GM18867 (cell line): Measurements from ENCODE around the gene CARM1.
"Not testable (repeated sequence)": the region's sequence is repeated elsewhere in the genome, so short reads cannot be mapped to it uniquely, and the experiment has no call there.

Experiments
- ATAC-seq: cut with Tn5 transposase; IDR thresholded peaks from one replicate; pipeline ENCODE4 v1.9.1; 2021; ENCODE audit warnings: mild to moderate bottlenecking, moderate library complexity; ENCODE audit not compliant: unreplicated experiment

CARM1 gene

DNA sequence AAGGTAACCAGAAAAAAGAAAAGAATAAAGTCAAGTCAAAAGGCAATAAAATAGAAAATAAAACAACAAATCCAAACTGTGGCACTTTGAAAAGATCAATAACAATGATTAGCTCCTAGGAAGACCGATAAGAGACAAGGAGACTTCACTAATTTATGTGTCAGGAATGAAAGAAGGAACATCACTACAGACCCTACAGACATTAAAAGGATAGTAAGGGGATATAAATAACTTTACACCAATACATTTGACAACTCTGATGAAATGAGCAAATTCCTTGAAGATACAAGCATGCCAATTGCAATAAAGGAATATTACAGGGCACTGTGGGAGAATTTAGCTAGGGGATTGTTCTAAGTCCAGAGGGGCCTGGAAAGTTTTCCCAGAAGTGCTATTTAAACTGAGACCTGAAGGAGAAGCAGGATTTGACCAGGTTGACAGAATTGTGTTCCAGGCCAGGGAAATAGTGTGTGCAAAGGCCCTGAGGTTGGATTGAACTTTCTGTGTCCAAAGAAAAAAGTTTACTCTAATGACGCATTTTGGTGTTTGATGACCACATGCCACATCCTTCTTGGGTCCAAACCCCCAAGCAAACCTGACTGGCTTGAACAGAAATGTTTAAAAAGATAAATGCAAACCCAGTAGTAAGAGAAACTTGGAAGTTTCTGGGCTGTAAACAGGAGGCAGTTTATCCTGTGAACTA is 24.7 kb upstream of the CARM1 start:
- no peak for ATAC-seq

DNA sequence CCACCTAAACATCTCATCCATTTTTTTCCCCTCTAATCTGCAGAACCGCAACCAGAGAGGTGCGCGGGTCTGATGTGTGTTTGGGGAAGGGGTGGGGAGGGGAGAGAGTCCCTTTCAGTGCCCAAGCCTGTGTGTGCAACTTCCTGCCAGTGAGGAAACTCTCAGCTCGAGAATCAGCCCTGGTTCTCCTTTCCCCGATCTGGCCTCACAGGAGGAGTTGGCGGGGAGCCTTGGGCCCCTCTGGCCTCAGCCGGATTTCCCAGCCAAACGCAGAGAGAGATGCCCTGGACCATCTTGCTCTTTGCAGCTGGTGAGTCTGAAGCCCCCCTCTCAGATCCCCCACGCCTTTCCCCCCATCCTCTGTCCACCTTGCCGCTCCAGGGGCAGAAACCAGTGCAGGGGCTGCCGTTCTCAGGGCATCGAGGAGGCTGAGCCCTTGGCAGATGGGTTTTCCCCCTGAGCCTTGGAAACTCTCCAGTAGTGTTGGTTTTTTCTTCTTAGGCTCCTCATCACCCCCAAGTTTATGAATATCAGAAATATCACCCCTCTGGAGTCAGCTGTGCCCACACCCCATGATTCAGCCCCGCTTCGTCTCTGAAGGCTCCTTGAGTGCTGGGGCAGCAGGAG is 23.0 kb upstream of the CARM1 start, which contains the start of gene C19orf38:
TSS of gene C19orf38 (plus strand) at position 186 of the 627 bp plus-strand sequence. CDS start at position 280, 94 bp downstream.
- ATAC-seq = no peak

DNA sequence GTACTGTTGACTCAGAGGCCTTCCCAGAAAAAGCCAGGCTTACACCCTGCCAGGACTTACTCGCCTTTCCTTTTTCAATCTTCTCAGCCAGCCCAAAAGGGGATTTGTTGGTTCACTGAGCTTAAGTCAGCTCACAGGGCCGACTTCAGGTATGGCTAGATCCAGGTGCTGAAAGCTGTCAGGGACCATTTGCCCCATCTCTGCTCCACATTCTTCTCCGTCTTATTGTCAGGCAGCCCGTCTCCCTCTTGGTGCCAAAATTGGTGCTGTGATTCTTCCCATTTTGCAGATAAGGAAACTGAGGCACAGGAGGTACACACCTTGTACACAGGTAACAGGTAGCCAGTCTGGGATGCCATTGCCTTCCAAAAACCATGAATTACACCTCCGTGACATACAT is 20.7 kb upstream of the CARM1 start:
- ATAC-seq = no peak

DNA sequence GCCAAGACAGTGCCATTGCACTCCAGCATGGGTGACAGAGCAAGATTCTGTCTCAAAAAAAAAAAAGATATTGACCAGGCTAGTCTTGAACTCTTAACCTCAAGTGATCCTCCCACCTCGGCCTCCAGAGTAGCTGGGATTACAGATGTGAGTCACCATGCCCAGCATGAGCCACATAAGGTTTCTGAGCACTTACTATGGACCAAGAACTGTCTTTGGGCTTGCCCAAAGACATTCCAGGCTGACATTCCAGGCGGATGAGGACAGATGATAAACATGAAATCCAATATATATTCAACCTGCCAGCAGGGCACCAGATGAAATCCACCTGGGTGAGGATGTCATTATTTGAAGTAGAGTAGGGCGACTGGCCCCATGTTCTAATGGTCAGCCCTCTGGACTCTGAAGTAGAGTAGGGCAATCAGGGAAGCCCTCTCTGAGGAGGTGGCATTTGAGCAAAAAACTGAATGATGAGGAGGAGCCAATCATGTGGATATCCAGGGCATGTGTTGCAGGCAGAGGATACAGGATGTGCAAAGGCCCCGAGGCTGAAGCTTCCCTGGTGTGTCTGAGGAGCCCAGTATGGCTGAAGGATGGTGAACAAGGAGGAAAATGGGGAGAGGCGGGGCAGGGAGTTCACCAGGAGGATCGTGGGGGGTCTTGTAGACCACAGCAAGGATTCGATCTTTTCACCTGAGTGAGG is 19.1 kb upstream of the CARM1 start:
- no peak for ATAC-seq

DNA sequence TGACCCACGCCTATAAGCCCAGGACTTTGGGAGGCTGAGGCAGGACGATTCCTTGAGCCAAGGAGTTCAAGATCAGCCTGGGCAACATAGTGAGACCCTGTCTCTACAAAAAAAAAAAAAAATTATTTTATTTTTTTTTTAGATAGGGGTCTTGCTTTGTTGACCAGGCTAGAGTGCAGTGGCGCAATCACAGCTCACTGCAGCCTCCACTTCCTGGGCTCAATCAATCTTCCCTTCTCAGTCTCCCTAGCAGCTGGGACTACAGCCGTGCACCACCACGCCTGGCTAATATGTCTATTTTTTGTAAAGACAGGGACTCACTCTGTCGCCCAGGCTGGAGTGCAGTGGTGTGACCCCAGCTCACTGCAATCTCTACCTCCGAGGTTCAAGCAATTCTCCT is 18.4 kb upstream of the CARM1 start:
- ATAC-seq = no peak

DNA sequence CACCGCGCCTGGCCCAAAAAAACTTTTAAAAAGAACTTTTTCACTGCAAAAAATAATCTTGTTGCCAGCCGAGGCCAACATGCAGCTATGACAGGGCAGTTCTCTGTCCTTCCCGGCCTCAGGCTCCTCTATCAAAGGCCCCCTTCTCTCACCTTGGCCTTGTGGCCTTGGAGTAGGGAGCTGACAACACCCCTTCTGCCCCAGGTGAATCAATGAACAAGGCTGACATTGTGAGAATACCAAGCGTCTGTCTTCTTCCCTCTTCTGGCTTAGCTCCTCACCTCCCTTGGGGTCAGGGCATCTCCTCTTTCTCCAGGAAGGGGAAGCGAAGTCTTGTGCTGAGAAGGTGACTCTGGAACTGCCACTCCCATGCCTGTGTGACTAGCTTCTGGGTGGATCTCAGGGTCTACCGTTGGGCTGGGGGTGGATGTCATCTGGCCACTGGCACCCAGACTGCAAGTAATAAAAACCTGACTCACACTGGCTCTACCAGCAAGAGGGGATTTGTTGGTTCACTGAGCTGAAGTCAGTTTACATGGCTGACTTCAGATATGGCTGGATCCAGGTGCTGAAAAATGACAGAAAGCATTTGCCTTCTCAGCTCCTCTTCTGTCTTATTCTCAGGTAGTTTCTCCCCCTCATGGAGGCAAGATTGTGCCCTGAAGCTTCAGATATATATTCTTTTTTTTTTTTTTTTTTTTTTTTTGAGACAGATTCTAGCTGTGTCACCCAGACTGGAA is 16.8 kb upstream of the CARM1 start:
- ATAC-seq = no peak

DNA sequence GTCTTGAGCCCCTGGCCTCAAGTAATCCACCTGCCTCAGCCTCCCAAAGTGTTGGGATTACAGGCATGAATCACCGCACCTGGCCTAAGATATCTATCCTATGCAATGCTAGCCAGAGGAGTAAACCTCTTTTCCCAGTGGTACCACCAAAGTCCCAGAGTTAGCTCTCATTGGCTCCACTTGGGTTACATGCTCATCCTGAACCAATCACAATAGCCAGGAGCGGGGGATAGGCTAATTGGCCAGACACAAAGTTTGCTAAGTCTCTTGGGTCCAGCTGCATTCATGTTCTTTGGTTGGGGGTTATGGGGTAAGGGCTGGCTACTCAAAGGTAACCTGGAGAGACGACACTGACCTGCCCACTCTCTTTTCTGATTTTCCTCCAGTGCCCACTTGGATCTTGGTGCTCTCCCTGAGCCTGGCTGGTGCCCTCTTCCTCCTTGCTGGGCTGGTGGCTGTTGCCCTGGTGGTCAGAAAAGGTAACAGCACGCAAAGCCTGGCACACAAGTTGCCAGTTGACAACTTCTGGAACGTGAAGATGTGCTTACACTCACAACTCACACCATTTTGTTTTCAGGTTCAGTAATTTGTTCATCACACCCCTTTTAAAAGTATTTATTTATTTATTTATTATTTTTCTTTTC is 15.4 kb upstream of the CARM1 start:
- ATAC-seq = no peak

DNA sequence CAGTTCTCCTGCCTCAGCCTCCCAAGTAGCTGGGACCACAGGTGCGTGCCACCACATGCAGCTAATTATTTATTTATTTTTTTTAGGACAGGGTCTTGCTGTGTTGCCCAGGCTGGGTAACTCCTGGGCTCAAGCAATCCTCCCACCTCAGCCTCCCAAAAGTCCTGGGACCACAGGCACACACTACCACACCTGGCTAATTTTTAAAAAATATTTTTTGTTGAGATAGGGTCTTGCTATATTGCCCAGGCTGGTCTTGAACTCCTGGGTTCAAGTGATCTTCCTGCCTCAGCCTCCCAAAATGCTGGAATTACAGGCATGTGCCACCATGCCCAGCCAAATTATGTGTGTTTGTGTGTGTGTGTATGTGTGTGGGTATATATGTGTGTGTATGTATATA is 14.5 kb upstream of the CARM1 start:
- ATAC-seq = not testable (repeated sequence)

DNA sequence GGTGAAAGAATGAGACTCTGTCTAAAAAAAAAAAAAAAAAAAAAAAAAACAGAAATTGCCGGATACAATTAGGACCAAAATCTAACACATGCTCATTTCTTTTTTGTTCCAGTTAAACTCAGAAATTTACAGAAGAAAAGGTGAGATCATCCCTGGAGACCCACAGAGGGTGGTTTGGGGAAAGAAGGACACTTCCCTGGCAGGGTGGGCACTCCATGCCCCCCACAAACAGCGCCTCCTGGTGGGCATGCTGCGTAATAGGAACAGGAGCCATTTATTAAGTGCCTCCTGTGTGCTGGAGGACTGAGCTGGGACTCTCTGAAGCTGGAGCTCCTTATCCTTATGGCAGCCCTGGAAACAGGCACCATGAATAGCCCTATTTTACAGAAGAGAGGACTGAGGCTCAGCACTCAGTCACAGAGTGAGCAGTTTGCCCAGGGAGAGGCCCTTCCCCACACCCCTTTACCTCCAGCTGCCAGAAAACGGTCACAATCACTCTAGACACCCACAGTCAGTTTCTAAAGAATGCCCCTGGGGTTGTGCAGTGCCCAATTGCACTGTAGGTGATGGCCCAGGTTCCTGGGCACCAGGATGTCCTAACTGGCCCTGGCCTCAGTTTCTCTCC is 13.0 kb upstream of the CARM1 start:
- no peak for ATAC-seq

DNA sequence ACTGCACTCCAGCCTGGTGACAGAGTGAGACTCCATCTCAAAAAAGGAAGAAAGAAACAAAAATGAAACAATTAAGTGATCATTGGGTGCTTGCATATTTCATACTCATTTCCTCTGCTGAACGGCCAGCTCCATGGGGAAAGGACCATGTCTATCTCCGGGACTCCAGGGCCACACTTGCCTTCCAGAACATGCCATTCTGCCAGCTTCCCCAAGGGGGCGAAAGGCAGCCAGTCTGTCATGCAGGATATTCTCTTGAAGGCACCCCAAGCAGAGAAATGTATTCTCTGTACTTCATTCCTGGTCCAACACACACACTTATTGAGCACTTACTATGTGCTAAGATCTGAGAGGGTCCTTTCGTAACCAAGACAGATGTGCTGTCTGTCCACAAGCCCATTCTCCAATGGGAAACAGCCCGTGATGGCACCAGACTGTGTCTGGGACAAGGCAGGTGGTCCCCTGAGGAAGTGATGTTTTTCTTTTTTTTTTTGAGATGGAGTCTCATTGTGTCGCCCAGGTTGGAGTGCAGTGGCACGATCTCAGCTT is 10.2 kb upstream of the CARM1 start:
- no peak for ATAC-seq

DNA sequence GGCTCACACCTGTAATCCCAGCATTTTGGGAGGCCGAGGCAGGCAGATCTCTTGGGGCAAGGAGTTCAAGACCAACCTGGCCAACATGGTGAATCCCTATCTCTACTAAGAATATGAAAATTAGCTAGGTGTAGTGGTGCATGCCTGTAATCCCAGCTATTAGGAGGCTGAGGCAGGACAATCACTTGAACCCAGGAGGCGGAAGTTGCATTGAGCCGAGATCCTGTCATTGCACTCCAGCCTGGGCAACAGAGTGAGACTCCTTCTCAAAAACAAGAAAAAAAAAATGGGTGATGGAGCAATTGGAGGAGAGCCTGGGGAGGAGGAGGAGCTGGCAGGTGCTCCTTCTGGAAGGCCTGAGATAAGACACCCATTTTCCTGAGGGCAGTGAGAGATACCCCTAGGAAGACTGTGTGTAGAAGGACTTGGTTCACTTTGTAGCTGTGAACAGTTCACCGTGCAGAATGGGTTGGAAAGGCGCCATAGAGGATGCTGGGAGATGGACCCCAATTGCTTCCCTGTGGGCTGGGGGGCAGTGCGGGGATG is 8.7 kb upstream of the CARM1 start:
- ATAC-seq = no peak

DNA sequence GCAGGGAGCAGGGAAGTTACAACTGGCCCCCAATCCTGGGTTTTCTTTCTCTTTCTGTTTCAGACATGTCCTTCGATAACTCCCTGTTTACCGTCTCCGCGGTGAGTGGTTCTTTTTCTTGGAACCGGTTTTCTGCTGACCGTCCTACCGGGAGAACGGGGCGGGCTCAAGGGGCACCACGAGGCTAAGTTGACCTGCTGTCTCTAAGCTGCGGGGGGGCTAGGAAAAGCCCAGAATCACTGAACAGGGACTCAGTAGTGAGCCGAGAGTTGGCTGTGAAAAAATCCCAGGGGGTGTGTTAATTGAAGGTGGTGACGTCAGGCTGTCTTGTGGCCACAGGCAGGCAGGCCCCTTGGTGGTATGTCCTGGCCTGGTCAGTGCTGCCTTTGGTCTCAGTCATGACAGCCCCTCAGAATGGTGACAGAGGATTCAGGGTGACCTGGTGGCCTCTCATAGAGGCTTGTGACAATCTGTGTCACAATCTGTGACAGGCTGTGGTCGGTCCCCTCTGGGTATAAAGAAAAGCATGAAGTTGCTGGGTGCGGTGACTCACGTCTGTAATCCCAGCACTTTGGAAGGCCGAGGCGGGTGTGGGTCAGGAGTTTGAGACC is 8.1 kb upstream of the CARM1 start:
- ATAC-seq = no peak

DNA sequence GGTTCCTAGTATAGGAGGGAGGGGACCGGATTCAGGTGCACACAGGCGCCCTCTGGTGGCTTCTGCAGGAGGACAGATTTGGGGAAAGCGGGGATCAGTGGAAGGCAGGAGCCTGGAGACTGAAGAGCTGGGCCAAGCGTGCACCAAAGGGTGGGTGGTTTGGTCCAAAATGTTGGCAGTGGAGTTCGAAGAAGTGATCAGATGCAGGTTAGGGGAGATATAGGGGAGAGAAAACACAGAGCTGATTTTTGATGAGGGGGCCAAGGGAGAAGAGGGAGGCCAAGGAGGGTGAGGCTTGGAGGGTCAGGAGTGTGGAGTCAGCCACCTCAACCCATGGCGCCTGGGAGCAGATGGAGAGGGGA is 6.8 kb upstream of the CARM1 start:
- ATAC-seq = no peak

DNA sequence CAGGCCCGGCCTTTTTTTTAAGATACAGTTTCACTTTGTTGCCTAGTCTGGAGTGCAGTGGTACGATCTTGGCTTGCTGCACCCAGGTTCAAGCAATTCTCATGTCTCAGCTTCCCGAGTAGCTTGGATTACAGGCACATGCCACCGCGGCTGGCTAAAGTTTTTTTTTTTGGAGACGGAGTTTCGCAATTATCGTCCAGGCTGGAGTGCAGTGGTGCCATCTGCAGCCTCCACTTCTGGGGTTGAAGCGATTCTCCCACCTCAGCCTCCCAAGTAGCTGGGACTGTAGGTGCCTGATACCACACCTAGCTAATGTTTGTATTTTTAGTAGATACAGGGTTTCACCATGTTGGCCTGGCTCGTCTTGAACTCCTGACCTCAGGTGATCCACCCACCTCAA is 4.9 kb upstream of the CARM1 start:
- ATAC-seq = no peak

DNA sequence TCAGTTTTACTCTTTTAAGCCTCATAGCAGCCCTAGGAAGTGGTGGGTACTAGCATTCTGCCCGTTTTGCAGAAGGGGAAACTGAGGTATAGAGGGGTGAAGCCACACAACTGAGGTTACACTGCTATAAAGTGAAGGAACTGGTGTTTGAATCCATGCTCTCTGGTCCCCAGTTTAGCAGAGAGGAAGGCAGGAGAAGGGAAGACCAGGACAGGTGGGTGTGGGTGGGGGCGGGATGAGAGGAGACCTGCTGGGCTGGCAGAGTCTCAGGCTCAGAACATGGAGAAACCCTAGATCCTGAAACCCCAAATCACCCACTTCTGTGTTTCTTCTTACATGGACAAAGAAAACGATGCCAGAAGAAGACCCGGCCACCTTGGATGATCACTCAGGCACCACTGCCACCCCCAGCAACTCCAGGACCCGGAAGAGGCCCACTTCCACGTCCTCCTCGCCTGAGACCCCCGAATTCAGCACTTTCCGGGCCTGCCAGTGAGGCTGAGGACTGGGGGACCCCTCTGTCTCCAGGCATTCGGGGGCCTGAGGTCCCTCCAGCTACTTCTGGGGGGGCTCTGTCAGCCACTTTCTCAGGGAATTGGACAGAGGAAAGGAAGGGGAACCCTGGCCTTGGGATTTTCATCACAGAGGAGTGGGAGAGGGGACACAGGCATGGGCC is 2.3 kb upstream of the CARM1 start:
- no peak for ATAC-seq

DNA sequence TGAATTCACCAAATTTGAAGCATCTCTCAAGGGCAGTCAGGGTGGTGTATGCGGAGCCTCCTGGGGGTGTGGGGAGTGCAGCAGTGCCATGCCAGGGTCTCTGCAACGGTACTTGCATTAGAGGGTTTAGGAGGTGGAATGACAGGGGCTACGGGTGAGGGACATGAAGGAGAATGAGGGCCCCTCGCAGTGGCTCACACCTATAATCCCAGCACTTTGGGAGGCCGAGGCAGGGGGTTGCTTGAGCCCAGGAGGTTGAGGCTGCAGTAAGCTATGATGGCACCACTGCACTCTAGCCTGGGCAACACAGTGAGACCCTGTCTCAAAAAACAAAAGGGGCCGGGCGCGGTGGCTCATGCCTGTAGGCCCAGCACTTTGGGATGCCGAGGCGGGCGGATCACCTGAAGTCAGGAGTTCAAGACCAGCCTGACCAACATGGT is 1.5 kb upstream of the CARM1 start:
- not testable (repeated sequence) for ATAC-seq

DNA sequence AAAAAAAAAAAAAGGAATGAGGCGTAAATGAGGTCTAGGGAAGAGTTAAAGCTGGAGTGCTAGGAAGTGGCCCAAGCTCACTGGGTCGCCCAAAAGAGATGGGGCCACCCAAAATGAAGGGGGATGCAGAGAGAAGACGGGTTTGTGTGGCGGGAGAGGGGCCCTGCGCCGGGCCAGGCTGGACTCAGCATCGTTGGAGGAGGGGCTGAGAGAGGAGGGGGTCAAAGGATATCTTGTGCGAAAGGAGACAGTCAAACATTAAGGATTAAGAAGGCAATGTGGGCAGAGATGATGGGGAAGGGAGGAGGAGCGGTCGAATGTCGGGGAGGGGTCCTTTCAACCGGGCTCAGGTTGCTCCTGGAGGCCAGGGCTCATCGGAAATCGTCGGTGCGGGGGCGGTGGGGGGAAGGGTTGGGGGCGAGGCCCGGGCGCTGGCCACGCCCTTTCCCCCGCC is 825 bp upstream of the CARM1 start:
- ATAC-seq = no peak

DNA sequence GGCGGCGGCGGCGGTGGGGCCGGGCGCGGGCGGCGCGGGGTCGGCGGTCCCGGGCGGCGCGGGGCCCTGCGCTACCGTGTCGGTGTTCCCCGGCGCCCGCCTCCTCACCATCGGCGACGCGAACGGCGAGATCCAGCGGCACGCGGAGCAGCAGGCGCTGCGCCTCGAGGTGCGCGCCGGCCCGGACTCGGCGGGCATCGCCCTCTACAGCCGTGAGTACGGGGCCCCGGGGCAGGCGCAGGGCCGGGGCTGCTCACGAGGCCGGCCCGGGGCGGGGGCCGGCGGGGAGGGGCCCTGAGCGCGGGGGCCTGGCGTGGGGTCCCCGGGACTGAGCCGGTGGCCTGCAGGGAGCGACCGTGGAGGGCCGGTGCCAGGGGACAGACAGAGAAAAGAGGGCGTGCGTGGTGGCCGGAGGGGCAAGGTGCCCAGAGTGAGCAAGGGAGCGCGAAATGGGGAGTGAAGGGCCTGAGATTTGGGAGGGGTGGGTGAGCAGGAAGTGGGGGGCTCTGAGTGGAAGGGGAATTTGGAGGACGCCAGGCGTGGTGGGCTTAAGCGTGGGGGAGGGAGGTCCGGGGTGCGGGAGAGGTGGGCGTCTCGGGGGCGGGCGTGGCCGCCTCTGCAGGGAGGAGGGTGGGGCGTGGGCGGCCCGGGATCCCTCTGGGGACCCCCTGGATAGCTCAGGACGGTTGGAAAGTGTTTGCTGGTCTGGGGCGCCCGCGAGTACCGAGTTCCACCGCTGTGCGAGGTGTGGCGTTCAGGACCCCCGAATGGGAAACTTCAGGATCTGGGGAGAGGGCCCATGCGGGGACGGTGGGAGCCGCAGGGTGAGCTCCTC is 575 bp downstream of the CARM1 start:
- peak; percentile 15 for ATAC-seq
